HS-27A (cell line): Measurements from ENCODE around the gene TMA7.
A peak's percentile ranks its signal among the peaks of the same experiment; 100 is the strongest.
"Not testable (repeated sequence)": the region's sequence is repeated elsewhere in the genome, so short reads cannot be mapped to it uniquely, and the experiment has no call there.

Experiments
- DNase-seq: peaks from one replicate; pipeline ENCODE4 v3.0.0-alpha.2; 2012; ENCODE audit warnings: low read depth, missing footprints

TMA7 gene

DNA sequence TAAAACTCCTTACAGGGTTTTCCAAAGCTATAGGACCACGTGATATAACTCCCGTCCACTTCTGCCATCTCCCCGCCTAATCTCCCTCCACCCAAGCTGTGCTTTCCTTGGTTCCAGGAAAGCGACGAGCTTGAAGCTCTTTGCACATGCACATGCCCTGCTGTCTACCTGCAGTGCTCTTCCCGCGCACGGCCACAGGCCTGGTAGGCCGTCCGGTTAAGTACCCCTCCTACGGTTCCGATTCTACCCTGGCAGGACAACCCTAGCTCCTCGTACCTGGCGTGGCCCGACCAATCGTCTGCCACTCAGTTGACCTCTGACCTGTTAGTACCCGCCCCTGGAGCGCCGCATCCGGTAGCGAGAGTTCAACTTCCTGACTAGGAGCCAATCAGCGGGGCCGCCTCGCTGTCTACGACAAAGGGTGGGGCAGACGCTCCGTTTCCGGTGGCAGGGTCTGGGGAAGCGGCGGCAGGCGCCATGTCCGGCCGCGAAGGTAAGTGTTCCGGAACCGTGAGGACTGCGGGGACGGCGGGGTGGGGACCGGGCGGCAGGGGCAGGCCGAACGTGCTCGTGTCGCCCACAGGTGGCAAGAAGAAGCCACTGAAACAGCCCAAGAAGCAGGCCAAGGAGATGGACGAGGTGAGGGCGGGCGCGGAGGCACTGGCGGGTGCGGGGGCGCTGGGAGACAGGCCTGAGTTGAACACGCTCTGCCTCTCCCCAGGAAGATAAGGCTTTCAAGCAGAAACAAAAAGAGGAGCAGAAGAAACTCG, at the start of gene TMA7, which contains the start of gene CCDC51:
Gene TMA7, plus strand, starts transcription at position 438 of the 770 bp plus-strand sequence. Its CDS starts 40 bp downstream, at position 478.
Gene CCDC51, minus strand, starts transcription at position 300 of the 770 bp plus-strand sequence. CDS start 4,991 bp downstream, outside the sequence.
- DNase-seq = peak; percentile 93

GRCh38 chr3:48394391-48394790, 45.7 kb upstream of the TMA7 start:
- no peak for DNase-seq

DNA sequence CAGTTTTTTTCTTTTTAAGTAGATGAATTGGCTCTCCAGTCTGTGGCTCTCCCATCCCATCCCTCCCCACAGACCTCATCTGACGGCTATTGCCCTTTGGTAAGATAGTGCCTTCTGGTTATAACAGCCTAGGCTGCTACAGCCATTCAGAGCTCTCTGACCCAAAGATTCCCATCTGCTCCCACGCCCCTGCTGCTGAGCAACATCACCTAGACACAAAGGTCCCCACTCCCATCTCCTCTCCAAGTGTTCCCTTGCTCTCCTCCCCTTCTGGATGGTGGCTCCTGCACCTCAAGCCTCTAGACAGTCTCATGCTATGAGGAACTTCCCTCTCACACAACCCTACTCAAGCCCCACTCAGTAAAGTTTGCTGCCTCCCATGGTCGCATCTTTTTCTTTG, 44.3 kb upstream of the TMA7 start:
- no peak for DNase-seq

GRCh38 chr3:48397767-48398681, 42.0 kb upstream of the TMA7 start:
- DNase-seq = no peak

GRCh38 chr3:48398701-48399386, 41.2 kb upstream of the TMA7 start:
- DNase-seq = no peak

- DNase-seq = no peak
These were observed 40.5 kb upstream of the TMA7 start for GRCh38 chr3:48399387-48400172.

GRCh38 chr3:48400824-48401433, 39.1 kb upstream of the TMA7 start:
- DNase-seq = peak; percentile 45

DNA sequence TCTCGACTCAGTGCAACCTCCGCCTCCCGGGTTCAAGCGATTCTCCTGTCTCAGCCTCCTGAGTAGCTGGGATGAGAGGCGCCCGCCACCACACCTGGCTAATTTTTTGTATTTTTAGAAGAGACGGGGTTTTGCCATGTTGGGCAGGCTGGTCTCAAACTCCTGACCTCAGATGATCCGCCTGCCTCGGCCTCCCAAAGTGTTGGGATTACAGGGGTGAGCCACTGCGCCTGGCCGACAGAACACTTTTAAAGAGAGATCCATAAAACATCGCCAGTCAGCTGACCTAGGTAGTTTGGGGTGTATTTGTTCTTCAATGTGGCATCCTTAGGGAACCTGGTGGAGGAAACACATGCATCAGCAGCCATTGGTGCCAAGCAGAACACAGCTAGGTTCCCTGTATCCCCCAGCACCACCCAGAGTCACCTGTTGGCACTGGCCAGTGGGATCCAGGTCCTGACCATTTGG, 38.6 kb upstream of the TMA7 start:
- DNase-seq = not testable (repeated sequence)

- DNase-seq = peak; percentile 67
These were observed 37.8 kb upstream of the TMA7 start for GRCh38 chr3:48402281-48402732.

DNA sequence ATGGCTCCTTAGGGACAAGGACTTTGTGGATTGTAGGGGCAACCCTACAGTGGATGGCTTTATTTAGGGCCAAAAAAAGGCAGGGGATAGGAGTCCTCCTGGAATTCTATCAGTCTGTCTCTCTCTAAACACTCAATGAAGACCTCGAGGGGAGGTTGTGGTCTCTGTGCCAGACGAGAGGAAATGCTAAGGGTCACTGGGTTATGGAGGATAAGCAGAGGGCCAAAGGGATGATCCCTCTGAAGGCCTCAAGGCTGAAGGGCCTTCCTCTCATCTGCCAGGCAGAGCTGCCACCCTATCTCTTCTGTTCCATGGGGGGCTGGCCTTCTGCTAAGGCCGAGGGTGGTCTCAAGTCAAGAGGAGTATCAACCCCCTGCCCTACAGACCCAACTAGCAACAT, 37.1 kb upstream of the TMA7 start:
- no peak for DNase-seq

GRCh38 chr3:48403533-48404439, 36.3 kb upstream of the TMA7 start:
- no peak for DNase-seq

DNA sequence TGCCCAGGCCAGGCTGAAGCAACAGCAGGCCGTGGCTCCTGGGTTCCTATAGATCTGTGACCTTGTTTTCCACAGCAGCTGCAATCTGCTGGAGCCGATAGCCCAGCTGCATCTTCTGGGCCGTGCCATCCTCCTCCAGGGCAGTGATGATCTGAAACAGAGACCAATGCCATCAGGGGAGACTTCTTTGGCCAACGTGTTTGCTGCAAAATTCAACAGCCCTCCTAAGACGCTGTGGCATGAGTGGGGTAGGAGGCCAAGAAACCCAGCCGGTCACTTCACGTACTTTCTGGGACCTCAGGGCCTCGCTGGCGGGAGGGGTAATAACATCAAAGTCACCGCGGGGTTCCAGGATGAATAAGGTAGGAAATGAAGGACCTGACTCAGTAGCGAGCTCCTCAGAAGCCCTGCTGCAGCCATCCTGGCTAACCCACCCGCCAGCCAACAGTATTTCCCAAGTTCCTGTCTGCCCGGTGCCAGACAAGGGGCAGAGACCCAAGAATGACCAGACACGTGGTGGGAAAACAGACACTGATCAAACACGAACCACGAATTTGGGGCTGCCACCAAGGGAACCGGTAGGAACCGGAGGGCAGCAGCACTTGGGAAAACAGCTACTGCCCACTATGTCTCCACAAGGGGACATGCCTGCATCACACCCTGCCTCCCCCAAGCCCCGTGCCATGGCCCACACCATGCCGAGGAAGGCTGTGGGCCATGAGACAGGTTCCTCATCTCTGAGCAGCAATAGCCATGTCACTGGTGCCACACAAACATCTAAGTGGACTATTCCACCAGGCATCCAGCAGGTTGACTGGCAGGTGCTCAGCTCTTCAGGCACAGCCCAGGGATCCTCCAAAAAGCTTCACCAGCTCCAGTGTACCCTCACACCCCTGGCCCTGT, 35.4 kb upstream of the TMA7 start:
- no peak for DNase-seq

DNA sequence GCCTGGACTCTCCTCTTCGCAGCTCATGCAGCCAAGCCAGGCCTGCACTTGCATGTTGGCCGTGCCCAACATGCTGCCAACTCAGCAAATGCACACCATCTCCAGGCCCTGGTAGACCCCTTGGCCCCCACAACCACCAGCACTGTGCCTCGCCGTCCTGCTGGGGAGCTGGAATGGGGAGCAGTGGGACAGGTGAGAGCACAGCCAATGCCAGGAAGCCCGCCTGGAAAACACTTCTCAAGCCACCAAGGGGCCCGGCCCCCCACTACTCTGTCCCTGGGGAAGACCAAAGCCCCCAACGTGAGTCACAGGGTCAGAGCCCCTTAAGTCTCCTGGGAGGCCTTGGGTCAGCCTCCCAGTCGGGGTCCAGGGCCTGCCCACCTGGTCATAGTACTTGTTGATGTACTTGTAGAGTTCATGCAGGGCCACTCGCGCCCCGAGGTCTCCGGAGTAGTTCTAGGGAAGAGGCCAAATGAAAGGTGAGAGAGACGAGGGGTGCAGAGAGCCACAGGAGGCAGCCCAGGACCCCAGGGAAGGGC, 34.6 kb upstream of the TMA7 start:
- DNase-seq = no peak

GRCh38 chr3:48405971-48406370, 34.1 kb upstream of the TMA7 start:
- no peak for DNase-seq

- DNase-seq = no peak
These were observed 33.3 kb upstream of the TMA7 start for GRCh38 chr3:48406443-48407431.

DNA sequence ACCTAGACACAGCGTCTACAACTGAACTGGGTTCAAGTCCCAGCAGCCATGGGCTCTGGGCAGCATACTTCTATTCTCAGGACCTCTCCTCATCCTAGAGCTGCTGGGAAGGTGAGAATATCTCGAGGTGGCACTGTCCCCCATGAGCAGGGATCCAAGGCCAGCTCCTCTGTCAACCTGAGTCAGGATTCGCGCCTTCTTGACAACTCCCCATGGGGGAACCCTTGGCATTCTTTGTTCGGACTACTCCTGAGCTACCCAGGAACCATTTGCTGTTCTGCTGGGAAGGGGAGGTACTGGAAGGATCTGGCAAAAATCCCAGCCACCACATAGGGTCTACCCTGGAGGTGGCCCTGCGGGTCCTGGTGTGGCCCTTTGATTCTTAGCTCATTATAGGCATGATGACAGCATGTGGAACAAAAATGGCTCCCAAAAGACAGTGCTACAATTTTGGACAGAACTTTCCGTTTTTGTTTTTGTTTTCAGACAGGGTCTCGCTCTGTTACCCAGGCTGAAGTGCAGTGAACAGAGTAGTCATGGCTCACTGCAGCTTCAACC, 32.4 kb upstream of the TMA7 start:
- no peak for DNase-seq

DNA sequence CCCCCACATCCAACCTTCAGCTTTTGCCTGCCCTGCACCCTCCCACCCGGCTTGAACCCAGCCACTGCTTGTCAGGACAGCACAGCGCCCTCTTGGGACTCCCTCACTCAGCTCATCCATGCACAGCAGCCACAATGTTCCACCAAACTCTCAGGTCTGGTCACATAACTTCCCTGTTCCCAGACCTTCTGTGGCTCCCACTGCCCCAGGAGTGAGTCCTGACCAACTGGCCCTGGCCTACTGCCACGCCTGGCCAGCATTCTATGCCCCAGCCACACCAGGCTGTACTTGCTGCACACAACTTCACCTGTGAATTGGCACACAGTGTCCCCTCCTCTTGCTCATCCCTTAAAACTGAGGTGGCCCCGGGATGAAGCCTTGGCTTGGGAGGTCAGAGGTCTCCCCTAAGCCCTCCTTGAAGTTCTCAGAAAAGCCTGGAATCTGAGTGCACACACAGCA, 31.2 kb upstream of the TMA7 start:
- no peak for DNase-seq
